NCI-H524 treated with DMSO at 0.1 percent for 48 hours (cell line): ENCODE results near the gene SCAMP1.

Source experiments
- DNase-seq: peaks from one replicate; lab custom pipeline; 2025; lab: John Stamatoyannopoulos, UW

SCAMP1 gene

GRCh38 chr5:78512435-78512834 lies 152.0 kb downstream of the SCAMP1 start:
- DNase-seq = no peak

GRCh38 chr5:78513441-78513840 lies 153.0 kb downstream of the SCAMP1 start:
- no peak for DNase-seq

DNA sequence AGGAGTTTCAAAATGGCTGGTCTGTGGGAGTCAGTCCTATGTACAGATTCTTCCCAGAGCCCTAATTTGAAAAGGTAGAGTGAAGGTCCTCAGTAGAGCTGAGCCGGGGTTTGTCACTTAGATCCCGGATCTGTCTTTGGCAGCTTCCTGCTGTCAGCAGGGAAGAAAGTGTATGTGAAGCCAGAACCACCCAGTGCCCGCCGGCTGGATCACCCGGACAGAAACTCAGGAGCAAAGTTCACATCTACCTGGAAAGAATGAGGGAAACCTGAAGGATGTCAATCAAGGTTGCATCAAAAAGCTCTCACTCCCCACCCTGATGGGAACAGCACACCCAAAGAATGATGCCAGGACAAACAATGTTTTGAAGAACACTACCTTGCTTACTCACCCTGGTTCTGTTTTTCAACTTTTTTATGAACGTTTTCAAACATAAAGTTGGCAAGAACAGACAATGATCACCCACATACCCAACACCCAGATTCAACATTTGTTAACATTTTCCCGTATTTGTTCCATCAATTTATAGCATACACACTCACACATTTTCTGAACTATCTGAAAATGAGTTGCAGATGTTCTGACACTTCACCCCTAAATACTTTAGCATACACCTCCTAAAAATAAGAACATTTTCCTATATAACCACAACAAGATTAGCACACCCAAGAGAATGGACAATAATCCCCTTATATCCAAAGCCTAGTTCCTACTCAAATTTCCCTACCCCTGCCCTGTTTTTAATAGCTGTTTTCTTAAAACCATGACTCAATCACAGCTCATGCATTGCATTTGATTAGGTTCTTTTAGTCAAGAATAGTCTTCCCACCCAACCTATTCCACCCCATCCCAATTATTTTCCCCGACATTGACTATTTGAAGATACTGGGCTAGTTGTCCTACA lies 154.3 kb downstream of the SCAMP1 start:
- DNase-seq = no peak

DNA sequence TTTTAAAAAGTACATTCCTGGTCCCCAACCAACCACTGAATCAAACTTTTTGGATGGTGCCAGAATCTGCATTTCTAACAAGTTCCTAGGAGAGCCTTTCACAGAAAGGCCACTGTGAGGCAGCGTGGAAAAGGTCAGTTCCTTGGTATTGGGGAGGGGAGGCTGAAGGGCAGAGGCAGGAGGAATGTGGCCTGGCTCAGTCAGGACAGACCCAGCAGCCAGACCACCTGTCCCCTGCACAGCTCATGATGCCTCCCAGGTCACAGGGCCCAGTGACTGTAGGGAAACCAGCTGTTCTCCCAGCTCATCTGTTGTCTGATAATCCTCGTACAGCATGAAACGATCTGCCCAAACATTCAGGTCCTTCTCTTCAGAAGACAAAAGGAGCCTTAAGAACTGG lies 155.3 kb downstream of the SCAMP1 start:
- peak; percentile 11 for DNase-seq

- peak; percentile 68 for DNase-seq
Measured at GRCh38 chr5:78518365-78519197, 158.2 kb downstream of the SCAMP1 start.

GRCh38 chr5:78519198-78519941 lies 159.0 kb downstream of the SCAMP1 start:
- DNase-seq = peak; percentile 37

DNA sequence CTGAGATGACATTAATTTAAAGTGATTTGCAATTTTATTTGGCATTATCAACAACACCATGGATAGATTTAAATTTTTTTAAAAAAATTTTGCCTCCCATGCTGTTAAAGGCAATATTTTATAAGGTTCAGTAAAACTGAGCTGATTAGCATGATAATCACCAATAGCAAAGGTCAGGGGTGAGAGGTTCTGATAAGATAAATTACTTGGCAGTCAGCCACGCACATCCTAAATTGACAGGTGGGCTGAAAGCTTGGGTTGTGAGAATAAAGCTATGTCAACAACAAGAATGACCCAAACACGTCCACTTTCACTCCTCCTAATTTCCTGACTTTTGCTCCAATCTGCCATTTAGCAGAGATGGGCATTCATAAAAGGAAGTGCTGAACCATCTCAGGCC lies 161.0 kb downstream of the SCAMP1 start:
- no peak for DNase-seq

GRCh38 chr5:78522476-78523260 lies 162.3 kb downstream of the SCAMP1 start:
- DNase-seq = peak; percentile 50

- no peak for DNase-seq
Measured at GRCh38 chr5:78523314-78524193, 163.1 kb downstream of the SCAMP1 start.

DNA sequence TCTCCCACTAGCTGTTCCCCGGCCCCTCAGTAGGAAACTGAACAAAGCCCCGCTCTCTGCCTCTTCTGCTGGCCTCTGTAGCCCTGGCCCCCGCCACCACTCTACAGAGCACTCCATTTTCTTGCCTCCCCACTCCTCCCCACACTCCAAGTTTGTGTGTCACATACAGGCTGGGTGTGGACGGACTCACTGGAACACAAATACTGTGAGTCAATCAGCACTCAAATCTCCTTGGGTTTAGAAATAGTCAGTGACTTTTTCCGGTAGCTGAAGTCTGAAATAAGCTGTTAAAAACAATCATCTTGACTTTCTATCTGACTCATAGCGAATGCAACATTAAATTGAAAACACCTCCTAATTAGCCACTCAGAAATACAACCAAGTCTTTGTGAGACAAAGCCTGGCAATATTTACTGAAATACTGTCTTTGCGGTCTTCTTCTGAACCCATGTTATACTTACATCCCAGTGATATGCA lies 165.7 kb downstream of the SCAMP1 start:
- no peak for DNase-seq

GRCh38 chr5:78527054-78527859 lies 166.8 kb downstream of the SCAMP1 start:
- DNase-seq = no peak

- DNase-seq = no peak
Measured at GRCh38 chr5:78527925-78528324, 167.5 kb downstream of the SCAMP1 start.
